ENCODE data around the gene SRSF4. TPM values are rescaled to one million over a fixed set of nuclear protein-coding genes. Genes with fewer than 3 reads are reported as not detected.
A peak's percentile ranks its signal among the peaks of the same experiment; 100 is the strongest.

Gene SRSF4
- total and polyA plus RNA-seq, 10 of the 15 experiments (the other 5 are each of a cell fraction or from before 2014, with no cell fraction given), result 17.2 to 107 (median 78.6) TPM

DNA sequence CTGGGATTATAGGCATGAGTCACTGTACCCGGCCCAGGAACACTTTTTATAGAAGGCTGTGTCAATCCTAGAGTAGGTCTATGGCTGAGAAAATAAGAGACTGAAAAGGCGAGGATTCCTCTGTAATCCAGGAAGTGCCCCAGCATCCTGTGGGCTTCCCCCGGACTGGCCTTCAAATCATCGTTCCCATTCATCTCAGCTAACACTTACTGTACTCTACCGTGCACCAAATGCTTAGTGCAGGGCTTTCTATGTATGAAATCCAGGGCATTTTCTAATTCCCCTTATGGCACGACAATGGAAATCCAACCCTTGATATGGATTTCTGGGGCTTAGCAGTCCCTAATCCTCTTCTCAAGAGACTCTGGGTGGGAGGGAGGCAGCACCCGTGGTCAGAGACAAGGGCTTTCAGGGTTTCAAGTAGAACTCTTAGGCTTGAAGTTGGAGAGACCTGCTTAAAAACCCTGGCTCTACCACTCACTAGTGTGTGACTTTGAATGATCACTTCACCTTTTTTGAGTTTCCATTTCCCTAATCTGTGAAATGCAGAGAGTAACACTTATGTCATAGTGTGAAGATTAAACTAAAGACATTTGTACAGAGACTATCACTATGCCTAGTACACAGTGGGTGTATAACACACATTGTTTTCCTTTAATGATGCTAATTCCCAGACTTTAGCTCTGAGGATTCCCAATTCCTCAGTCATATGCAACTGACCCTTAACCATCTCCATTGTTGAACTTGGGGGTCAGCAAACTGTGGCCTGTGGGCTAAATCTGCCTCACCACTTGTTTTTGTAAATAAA is 28.8 kb upstream of the SRSF4 start (continued):
- no peak for TF ChIP-seq ZSCAN29 (IDR thresholded peaks at IDR 0.05)
- TF ChIP-seq NR2F1 (conservative IDR thresholded peaks at IDR 0.05), result 0 out of 2 replicates have a peak, but pooled peaks have one; percentile 26
- TF ChIP-seq EP300 (IDR thresholded peaks at IDR 0.05; ENCODE audit: borderline replicate concordance in 1 of 2, control insufficient read depth in 1 of 2, low read depth in 2 of 2, low read length in 2 of 2), result peak; percentile 15 to 54; a peak in 1 of 4 replicates
- no peak for TF ChIP-seq RAD21 (IDR thresholded peaks at IDR 0.05; ENCODE audit: insufficient read depth, low read depth, low read length)
- TF ChIP-seq, protein P1, sequence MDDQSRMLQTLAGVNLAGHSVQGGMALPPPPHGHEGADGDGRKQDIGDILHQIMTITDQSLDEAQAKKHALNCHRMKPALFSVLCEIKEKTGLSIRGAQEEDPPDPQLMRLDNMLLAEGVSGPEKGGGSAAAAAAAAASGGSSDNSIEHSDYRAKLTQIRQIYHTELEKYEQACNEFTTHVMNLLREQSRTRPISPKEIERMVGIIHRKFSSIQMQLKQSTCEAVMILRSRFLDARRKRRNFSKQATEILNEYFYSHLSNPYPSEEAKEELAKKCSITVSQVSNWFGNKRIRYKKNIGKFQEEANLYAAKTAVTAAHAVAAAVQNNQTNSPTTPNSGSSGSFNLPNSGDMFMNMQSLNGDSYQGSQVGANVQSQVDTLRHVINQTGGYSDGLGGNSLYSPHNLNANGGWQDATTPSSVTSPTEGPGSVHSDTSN (IDR thresholded peaks at IDR 0.05; ENCODE audit: insufficient replicate concordance, low read depth, low read length), result peak; percentile 74
- TF ChIP-seq SRF (IDR thresholded peaks at IDR 0.05; ENCODE audit: low read depth in 2 of 2, low read length in 2 of 2), result 0 out of 4 replicates have a peak, but pooled peaks of 1 of the 2 experiments have one; percentile 30
- TF ChIP-seq RAD51 (IDR thresholded peaks at IDR 0.05), result no peak
- TF ChIP-seq HDGF (IDR thresholded peaks at IDR 0.05), result no peak
- no peak for TF ChIP-seq POLR2AphosphoS2 (IDR thresholded peaks at IDR 0.05; ENCODE audit: low read depth, low read length)
- TF ChIP-seq, protein P2, sequence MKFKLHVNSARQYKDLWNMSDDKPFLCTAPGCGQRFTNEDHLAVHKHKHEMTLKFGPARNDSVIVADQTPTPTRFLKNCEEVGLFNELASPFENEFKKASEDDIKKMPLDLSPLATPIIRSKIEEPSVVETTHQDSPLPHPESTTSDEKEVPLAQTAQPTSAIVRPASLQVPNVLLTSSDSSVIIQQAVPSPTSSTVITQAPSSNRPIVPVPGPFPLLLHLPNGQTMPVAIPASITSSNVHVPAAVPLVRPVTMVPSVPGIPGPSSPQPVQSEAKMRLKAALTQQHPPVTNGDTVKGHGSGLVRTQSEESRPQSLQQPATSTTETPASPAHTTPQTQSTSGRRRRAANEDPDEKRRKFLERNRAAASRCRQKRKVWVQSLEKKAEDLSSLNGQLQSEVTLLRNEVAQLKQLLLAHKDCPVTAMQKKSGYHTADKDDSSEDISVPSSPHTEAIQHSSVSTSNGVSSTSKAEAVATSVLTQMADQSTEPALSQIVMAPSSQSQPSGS (IDR thresholded peaks at IDR 0.05; ENCODE audit: low read length), result no peak; the same call in 1 of the 2 replicates
- TF ChIP-seq SMAD5 (IDR thresholded peaks at IDR 0.05; ENCODE audit: low read depth), result no peak
- no peak; the same call in 1 of the 2 replicates for TF ChIP-seq SMARCA5 (IDR thresholded peaks at IDR 0.05)
- no peak for TF ChIP-seq KDM1A (IDR thresholded peaks at IDR 0.05; ENCODE audit: borderline replicate concordance)
- no peak for TF ChIP-seq FOXM1 (IDR thresholded peaks at IDR 0.05; ENCODE audit: low read depth, low read length)
- no peak for TF ChIP-seq BHLHE40 (IDR thresholded peaks at IDR 0.05; ENCODE audit: borderline replicate concordance in 1 of 2, low read depth in 2 of 2, low read length in 1 of 2)
- no peak for TF ChIP-seq TARDBP (IDR thresholded peaks at IDR 0.05; ENCODE audit: borderline replicate concordance)
- TF ChIP-seq BRCA1 (IDR thresholded peaks at IDR 0.05; ENCODE audit: low read depth, low read length), result no peak
- TF ChIP-seq ETV6 (conservative IDR thresholded peaks at IDR 0.05 in 1 of 2, IDR thresholded peaks at IDR 0.05 in 1 of 2; ENCODE audit: borderline replicate concordance in 1 of 2, low read depth in 1 of 2), result no peak
- TF ChIP-seq MEF2B (IDR thresholded peaks at IDR 0.05; ENCODE audit: partially characterized antibody, poor library complexity, severe bottlenecking), result peak; percentile 26
- TF ChIP-seq HDAC2 (IDR thresholded peaks at IDR 0.05), result no peak
- TF ChIP-seq IKZF1 (conservative IDR thresholded peaks at IDR 0.05), result peak; percentile 70
- 0 out of 2 replicates have a peak, but pooled peaks have one; percentile 49 for TF ChIP-seq BMI1 (IDR thresholded peaks at IDR 0.05; ENCODE audit: borderline replicate concordance)
- TF ChIP-seq CHD1 (IDR thresholded peaks at IDR 0.05; ENCODE audit: low read depth, low read length), result no peak
- no peak for TF ChIP-seq NFYB (IDR thresholded peaks at IDR 0.05; ENCODE audit: insufficient read depth, low read depth, low read length)
- no peak for TF ChIP-seq TAF1 (IDR thresholded peaks at IDR 0.05; ENCODE audit: borderline replicate concordance, low read depth, low read length)
- peak; percentile 84 for TF ChIP-seq MTA2 (IDR thresholded peaks at IDR 0.05; ENCODE audit: low read depth)
- TF ChIP-seq NFIC (IDR thresholded peaks at IDR 0.05; ENCODE audit: low read depth, low read length), result 0 out of 2 replicates have a peak, but pooled peaks have one; percentile 58

All from GM12878 (cell line).